ENCODE measurements around the gene NFIB.

The NFIB gene

GRCh38 chr9:14288433-14288832 lies 25.5 kb downstream of the NFIB start:
- TF ChIP-seq CTCF (conservative IDR thresholded peaks at IDR 0.05; ENCODE audit: low read depth, low read length) = no peak
- DNase-seq (ENCODE audit: low read depth) = no peak
- no peak overlapping the region for H3K4me3 ChIP-seq (ENCODE audit: low read depth, low read length)

GRCh38 chr9:14286121-14286520 lies 27.8 kb downstream of the NFIB start:
- no peak for DNase-seq (ENCODE audit: low read depth)
- no peak overlapping the region for H3K4me3 ChIP-seq (ENCODE audit: low read depth, low read length)
- TF ChIP-seq CTCF (conservative IDR thresholded peaks at IDR 0.05; ENCODE audit: low read depth, low read length) = no peak

- TF ChIP-seq CTCF (conservative IDR thresholded peaks at IDR 0.05; ENCODE audit: low read depth, low read length) = no peak
- peak; percentile 42 for DNase-seq (ENCODE audit: low read depth)
- no peak overlapping the region for H3K4me3 ChIP-seq (ENCODE audit: low read depth, low read length)
These were observed 30.7 kb downstream of the NFIB start for GRCh38 chr9:14283276-14283675.

GRCh38 chr9:14281876-14282275 lies 32.1 kb downstream of the NFIB start:
- TF ChIP-seq CTCF (conservative IDR thresholded peaks at IDR 0.05; ENCODE audit: low read depth, low read length) = no peak
- DNase-seq (ENCODE audit: low read depth) = no peak
- no peak overlapping the region for H3K4me3 ChIP-seq (ENCODE audit: low read depth, low read length)

GRCh38 chr9:14281136-14281795 lies 32.7 kb downstream of the NFIB start:
- peak; percentile 41 for DNase-seq (ENCODE audit: low read depth)
- no peak for TF ChIP-seq CTCF (conservative IDR thresholded peaks at IDR 0.05; ENCODE audit: low read depth, low read length)
- H3K4me3 ChIP-seq (ENCODE audit: low read depth, low read length) = no peak overlapping the region

- peak; percentile 43 for DNase-seq (ENCODE audit: low read depth)
- no peak overlapping the region for H3K4me3 ChIP-seq (ENCODE audit: low read depth, low read length)
- no peak for TF ChIP-seq CTCF (conservative IDR thresholded peaks at IDR 0.05; ENCODE audit: low read depth, low read length)
These were observed 34.3 kb downstream of the NFIB start for GRCh38 chr9:14279671-14280070.

- no peak overlapping the region for H3K4me3 ChIP-seq (ENCODE audit: low read depth, low read length)
- TF ChIP-seq CTCF (conservative IDR thresholded peaks at IDR 0.05; ENCODE audit: low read depth, low read length) = no peak
- peak; percentile 62 for DNase-seq (ENCODE audit: low read depth)
These were observed 35.6 kb downstream of the NFIB start for GRCh38 chr9:14278291-14278721.

All from choroid plexus epithelial cell (primary cell).